Esophagus mucosa (tissue), 1 donor: ENCODE measurements around the gene SHANK3. TPM values are rescaled to one million over a fixed set of nuclear protein-coding genes. Genes with fewer than 3 reads are reported as not detected.

Source experiments
- ATAC-seq: fragments of 200-7000 bp; cut with Tn5 transposase; one replicate; pipeline ENCODE4 v1.9.1; 2020
- total RNA-seq: library from RNA; stranded (reverse); gene quantifications from one replicate; pipeline ENCODE4 v1.2.4, GENCODE V29; 2023
- donor health status: DM: yes; HTN: yes; CAD: no.

SHANK3 gene
- total RNA-seq, 1 donor from 2014 or later = 5.9 TPM

DNA sequence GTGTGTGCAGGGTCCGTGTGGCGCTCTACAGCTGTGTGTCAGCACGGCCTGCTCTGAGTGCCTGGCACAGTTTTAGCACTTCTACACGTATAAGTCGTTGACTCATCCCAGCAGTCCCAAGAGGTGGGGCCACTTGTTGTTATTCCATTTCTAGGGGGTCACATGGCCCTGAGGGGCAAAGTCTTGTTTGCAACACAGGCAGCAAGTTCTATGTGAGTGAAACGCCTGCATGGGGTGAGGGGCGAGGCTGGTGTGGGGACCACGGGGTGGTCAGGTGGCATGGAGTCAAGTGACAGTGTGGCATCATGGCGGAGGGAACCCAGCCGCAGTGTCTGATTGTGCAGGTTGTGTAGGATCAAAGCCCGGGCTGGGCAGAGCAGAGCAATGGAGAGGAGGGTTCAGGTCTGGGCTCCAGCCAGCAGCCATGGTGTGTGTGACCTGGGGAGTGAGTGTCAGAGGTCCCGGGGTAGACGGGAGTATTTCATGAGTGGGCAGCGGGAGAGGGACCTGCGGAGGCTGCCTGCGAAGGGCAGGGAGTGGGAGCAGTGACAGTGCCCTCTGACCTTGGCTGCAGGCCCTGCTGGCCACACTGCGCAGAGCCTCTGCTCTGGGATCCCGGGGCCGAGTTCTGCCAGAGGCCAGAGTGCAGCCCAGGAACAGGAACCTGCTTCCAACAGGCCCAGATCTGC, 27.9 kb downstream of the SHANK3 start:
- no peak for ATAC-seq

DNA sequence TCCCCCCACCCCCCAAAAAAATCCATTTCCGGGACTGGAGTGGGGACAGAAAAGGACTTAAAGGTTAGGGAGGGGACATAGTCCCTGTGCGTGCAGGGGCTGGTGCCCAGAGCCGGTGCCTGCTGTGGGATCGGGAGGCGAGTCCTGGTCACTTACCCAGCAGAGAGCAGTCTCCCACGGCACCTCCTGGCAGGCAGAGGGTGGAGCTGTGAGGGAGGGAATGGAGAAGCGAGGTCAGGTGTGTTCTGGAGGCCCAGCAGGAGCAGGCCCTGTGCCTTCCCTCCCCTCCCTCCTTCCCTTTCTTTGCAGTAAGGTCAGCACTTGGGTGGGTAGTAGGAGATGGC, 28.4 kb downstream of the SHANK3 start:
- no peak for ATAC-seq

DNA sequence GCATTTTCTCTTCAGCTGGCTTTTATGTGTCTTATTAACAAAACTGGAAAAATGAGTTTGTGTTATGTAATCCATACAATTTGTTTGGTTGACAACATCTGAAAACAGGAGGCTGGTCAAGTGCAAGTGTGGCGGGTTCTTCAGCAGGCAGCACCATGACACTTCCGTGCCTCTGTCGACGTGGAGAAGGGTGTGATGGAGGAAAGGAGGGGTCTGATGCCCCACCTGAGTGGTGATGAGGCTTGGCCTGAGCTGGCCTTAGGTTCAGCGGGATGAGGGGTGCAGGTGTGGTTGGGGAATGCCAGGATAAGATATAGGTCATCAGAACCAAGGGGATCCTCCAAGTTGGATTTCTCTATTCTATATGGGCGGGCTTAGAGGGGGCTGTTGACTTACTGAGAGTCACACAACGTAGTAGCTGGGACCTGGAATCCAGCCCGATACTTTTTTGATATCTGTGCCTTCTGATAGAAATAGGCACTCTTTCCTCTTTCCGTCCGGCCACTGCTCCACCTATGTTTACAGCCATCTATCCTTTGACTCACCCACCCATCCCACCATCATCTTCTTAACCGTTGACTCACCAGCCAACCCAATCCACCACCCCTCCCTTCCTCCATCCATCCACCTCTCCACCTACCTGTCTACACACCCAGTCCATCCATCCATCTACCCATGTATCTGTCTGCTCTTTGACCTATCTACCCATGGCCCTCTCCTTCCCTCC, 29.0 kb downstream of the SHANK3 start:
- ATAC-seq = no peak

DNA sequence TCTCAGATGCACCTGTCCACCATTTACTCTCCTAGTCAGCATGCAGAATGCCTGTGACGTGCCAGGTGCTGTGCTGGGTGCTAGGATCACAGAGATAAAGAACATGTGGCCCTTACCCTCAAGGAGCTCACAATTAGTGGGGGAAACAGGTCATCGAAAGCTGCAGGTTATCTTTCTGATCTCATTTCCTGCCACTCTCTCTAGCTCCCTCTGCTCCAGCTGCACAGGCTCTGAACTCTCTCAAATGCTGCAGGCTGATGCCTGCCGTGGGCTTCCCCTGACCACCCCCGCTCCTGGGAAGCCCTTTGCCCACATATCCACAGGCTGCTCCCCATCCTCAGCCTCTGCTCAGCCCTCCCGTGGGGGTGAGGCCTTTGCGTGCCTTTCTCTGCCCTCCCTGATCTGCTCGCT, 29.6 kb downstream of the SHANK3 start:
- no peak for ATAC-seq

DNA sequence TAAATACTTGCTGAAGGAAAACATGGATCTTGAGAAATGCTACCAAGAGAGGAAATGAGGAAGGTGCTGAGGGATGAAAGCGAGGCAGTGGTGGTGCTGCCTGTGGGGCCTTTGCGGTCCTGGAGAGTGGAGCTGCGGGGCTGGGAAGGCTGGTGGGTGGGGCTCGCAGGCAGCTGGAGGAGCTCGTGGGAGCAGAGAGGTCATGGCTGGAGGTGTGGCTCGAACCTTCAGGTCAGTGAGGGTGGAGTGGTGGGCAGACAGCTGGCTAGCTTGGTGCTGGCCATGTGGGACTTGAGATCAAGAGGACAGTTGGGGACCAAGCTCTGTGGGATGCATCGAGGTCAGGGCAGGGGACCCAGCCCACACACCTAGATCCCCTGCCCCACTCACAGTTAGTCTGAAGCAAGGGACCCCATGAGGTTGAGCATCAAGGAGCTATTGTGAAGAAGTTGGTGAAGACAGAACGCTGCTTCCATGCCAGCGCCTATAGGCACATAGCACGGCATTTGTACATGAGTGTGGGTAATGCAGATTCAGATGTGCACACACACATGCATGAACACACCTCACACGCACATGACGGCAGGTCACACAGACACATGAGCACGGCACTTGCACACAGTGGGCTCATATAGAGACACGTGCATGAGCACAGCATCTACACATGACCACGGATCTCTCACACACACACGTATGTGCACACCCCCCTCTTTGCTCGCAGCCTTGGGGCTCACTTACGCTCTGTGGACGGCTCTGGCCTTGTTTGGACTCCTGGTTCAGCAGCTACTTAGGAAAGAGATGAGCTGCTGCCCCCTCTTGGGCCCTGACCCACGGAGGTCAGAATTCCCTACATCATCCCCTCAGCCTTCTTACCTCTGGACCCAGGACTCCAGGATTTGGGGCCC, 30.4 kb downstream of the SHANK3 start:
- ATAC-seq = no peak

DNA sequence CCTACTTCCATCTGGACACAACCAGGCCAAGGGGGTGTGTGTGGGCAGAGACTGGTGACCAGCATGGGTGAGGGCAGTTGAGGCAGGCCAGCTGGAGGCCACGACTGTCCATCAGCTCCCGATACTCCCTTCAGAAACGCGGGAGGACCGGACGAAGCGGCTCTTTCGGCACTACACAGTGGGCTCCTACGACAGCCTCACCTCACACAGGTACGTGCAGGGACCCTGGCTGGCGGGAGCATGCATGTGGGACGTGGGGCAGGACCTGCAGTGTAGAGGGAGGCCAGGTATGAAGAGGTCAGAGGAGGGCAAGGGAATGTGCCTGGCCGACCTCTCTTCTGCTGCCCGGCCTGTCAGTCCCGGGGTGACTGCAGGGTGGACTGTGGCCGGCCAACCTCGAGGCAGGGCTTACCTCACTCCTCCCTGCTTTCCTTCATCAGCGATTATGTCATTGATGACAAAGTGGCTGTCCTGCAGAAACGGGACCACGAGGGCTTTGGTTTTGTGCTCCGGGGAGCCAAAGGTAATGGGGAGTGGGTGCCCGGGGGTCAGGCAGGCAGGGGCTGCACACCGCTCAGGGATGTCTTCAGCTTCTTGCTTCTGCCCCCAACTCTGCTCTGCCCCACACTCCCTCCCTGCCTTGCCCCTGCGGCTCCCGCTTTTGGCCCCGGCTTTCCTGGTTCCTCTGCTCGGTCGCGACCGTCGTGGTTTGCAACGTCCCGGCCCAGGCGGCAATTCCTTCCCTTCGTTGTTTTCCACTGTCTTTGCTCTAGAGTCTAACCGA, 31.3 kb downstream of the SHANK3 start:
- ATAC-seq = no peak

DNA sequence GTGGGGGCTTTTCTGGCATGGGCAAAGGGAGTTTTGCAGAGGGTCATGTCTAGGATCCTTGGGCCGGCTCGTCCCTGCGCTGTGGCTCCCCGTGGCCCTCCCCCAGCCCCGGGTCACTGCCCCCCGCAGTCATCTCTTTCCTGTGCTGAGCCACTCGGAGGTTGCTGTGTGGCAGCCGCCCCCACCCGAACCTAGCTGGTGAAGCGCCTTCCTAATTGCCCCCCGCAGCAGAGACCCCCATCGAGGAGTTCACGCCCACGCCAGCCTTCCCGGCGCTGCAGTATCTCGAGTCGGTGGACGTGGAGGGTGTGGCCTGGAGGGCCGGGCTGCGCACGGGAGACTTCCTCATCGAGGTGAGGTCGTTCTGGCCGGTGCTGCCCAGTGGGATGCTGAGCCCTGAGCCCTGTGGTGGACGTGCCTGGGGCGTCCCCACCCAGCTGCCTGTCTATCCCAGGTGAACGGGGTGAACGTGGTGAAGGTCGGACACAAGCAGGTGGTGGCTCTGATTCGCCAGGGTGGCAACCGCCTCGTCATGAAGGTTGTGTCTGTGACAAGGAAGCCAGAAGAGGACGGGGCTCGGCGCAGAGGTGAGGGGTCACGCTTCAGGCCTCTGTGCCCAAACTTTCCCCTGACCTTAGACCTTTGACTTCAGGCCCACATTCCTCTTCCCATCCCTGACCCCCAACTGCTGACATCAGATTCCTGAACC, 32.0 kb downstream of the SHANK3 start:
- no peak for ATAC-seq

DNA sequence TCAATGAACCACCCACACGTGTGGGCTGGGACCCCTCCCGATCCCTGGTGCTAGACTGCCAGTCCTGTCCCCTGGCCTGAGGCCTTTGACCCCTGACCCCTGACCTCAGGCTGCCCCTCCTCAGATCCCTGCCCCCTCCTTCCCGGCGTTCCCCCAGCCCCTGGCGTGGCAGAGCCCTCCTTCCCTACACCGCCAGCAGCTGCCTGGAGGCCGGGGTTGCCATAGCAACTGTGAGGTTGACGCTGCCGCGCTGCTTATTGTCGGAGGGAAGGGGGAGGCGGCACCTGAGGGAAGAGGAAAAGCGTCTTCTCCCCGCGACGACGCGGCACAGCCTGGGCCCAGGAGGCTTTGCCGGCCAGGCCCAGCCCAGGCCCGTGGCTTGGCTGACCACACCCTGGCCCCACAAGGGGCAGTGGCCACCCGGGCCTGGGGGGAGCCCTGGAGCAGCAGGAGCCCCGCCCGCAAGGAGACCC, 32.6 kb downstream of the SHANK3 start:
- no peak for ATAC-seq

DNA sequence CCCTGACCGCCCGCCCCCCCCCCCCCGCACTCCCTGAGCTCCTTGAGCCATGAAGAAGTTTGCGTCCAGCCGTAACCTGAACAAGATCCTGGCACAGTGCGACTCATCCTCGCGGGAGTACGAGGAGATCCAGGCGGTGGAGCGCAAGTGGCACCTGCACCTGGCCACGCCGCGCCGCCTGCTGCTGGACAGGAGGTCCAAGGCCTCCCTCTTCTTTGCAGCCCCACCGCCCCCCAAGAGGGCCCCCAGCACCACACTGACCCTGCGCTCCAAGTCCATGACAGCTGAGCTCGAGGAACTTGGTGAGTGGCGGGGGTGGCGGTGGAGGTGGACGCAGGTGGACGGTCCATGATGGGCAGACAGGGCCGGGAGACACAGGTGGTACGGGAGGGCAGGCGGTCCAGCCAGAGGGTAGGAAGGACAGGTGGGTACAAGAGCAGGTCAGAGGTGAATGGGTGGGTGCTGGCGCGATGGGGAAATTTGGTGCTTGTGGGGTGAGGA, 33.3 kb downstream of the SHANK3 start:
- no peak for ATAC-seq

DNA sequence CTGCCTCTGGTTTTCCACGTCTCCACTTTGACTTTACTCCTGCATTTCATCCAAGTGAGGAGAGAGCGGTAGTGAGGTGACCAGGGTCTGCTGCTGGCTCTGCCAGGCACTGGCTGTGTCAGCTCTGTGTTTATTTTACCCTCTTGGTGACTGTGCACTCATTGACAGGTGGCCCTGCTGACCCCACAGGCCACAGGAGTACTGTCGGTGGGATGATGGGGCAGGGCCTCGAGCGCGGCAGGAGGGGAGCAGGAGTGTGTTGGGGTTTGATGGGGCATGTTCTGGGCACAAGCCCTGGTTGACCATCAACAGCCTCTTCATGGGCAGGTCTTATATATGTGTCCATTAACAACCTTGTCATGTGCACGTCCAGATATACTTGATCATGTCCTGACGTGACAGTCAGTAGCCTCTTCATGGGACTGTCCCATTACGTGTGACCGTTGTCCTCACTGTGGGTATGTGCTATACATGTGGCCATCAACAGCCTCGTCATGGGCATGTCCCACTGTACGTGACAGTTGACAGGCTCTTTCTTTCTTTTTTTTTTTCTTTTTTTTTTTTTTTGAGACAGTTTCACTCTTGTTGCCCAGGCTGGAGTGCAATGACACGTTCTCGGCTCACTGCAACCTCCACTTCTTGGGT, 34.0 kb downstream of the SHANK3 start:
- ATAC-seq = no peak

DNA sequence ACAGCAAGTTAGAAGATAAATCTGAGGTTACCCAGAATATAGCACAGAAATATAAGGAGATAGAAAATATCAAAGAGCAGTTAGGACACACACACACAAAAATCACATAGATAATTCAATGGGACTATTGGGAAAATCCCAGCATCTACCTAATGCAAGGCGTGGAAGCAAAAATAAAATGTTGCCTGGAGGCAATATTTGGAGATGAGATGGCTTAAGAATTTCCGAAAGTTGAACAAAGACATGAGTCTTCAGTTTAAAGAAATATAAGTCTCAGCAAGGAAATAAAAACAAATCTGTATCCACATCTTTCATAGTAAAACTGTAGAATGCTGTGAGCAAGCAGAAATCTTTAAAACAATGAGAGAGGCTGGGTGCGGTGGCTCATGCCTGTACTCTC, 35.9 kb downstream of the SHANK3 start:
- no peak for ATAC-seq

DNA sequence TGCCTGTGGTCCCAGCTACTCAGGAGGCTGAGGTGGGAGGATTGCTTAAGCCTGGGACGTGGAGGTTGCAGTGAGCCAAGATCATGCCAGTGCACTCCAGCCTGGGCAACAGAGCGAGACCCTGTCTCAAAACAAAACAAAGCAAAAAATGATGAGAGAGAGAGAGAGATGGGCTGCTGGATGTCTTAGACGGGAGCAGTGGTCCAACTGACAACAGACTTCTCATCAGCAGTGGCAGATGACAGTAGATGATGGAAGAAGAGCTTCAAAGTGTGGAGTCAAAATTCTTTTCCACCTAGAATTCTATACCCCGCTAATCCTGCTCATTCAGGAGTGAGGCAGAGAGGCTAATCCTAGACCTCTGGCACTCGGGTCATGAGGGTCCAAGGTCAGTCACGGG, 36.4 kb downstream of the SHANK3 start:
- no peak for ATAC-seq

DNA sequence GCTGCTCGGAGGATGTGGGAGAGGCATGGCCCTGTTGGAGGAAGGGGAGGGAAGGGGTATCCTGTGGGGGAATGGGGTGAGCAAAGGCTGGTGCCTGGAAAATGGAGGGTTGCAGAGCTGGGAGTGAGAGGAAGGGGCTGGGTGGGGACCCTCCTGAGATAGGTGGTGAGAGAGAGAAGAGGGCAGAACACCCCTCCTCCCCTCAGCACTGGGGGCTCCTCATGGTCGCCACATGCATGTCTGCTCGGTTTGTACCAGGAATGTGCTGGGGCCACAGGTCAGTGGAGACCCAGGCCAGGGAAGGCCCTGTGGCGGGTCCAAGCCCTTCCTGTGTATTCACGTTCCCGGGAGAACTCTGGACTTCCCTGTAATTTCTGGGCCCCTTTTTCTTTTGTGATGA, 37.6 kb downstream of the SHANK3 start:
- no peak for ATAC-seq

DNA sequence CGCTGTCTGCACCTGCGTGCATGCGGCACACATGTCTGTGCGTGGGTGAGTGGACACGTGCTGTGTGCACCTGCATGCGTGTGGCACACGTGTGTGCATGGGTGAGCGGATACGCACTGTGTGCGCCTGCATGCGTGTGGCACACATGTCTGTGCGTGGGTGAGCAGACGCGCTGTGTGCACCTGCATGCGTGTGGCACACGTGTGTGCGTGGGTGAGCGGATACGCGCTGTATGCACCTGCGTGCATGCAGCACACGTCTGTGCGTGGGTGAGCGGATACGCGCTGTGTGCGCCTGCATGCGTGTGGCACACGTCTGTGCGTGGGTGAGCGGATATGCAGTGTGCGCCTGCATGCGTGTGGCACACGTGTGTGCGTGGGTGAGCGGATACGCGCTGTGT, 38.3 kb downstream of the SHANK3 start:
- ATAC-seq = no peak

DNA sequence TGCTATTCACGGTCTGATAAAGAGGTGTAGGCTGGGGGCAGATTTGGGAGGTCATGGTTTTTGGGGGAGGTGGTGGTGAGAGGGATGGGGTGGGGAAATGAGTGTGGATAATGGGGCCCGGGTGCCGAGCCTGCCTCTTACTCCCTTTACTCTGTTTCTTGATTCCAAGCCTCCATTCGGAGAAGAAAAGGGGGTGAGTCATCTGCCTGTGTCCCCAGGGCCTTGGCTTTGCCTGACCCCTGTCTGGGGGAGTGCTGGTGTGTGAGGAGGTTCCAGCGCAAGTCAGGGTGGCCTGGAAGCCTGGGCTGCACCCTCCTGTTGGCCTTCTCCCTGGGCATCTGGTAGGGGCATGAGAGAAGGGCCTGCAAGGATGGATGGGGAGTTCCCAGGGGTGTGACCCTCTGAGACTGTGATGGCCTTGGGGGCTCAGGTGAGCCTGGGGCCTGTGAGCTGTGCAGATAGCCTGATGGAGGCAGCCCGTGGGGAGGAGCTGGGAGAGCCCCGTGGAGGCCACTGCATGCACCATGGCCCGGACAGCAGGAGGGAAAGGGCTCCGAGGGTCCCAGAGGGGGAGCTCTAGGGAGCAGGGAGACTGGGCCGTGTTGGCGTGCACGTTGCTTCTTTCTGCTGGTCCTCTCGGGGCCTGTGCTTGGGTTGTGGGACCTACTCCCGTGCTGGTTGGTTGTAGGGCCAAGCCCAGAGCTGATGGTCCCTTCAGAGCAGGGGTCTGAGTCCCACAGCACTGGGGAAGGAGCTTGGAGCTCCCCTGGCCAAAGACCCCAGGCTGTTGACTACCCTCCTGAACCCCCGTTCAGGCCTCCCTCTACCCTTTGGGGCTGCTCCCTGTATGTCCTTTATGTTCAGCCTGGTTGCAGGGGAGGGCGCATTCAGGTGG, 39.1 kb downstream of the SHANK3 start:
- ATAC-seq = peak; percentile 13

DNA sequence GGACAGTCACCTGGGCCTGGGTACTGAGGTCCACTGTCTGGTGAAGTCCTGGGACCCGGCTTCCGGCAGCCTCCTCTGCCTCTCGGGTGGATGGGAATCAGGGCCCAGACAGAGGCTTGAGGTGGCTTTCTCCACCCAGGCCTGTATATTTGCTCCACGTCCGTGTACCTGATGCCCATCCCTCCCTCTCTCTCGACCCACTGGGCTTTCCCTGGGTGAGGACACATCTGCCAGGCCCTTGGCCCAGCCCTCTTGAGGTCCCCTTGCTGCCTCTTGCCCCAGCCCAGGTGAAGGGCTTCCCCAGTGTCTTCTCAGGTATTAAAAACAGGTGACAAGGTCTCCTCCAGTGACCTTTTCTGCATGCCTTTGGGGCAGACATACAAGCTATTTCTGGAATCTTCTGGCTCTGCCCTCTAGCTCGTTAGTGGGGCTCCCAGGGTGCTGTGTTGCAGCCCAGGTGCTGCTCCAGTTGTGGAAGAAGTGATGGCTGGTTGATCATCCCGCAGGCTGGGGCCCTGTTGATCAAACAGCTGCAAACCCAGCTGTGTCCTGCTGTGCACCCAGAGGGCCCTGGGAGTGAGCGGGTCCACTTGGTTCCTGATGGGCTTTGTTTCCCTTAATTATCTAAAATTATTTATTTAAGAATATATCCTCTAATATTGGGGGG, 39.9 kb downstream of the SHANK3 start:
- ATAC-seq = no peak

DNA sequence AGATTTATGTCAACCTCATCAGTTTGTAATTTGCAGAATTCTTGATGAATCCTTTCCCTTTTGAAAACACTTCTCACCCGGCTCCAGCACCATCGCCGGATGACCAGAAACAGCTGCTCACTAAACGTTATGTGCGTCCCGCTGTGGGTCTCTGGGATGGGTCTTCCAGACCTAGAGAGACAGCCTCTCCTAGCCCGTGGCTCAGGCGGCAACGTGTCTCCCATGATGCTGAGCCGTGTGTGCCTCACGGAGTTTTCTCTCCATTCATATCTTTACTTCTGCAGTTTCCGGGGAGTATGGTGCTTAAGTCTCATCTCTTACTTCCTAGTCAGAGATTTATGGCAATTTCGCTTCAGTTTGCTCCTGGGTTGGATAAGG, 40.4 kb downstream of the SHANK3 start:
- no peak for ATAC-seq

DNA sequence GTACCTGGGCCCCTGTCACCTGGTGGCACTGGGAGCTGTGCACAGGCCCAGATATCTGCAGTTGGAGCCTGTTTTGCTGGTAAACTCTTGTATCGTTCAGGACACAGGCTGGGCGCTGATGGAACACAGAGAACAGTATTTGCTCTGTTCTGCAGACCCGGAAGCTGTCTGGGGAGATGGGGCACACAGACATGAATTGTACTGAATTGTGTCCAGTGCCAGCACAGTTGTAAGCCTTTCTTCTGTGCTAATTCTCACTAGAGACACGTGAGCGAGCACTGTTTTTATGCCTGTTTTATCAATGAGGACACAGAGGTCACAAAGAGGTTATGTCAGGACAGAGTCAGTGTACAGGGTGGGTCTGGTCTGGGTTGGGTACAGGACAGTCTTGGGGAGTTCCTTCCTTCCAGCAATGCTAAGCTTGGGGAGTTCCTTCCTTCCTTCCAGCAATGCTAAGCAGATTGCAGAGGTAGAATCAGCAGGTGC, 41.0 kb downstream of the SHANK3 start:
- no peak for ATAC-seq

DNA sequence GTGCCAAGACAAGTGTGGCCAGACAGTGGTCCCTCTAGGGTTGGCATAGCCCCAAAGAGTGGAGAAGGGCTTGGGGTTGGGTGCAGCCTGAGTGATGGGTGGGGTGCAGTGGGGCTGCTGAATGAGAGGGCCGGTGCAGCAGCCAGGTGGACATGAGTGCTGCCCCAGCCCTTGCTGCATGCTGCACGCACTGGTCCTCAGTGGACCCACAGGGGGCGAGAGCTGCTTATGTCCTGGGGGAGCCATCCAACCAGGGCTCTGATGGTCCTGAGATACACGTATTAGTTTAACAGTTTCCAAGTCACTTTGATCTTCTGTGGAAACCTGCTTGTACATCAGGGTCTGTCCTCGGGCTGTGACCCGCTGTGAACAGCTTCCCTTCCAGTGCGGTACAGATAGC, 41.5 kb downstream of the SHANK3 start:
- no peak for ATAC-seq
